GM12872 (cell line): ENCODE results near the gene PADI6.

Experiments used
- CTCF ChIP-seq: IDR thresholded peaks from 3 replicates; pipeline ENCODE4 v1.5.1; 2011; ENCODE audit warnings: low read depth, mild to moderate bottlenecking, low read length, moderate library complexity; ENCODE audit not compliant: insufficient read depth

The PADI6 gene

GRCh38 chr1:17397910-17398695, 26.1 kb downstream of the PADI6 start:
- TF ChIP-seq CTCF, result no peak

DNA sequence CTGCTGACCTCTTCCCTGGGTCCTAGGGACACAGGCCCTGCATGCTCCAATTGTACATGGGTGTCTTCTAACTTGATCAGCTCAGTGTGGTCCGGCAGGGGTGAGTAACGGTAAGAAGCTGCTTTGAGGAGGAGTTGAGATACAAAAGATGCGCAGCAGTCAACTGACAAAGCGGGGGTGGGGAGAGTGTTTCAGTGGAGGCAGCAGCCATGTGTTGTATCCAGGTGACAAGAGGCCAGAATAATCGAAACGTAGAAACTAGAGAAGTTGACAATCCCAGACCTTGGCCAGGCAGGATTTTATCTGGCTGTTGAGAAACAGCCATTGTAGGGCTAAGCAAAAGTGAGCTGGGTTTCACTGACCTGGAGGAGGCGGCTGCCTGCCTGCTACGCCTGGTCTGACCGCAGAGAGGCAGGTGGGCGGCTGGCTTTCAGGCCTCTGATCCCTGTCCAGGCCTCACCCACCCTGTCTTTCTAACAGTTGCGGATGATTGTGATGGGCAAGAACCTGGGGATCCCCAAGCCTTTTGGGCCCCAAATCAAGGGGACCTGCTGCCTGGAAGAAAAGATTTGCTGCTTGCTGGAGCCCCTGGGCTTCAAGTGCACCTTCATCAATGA, 28.8 kb downstream of the PADI6 start:
- no peak for TF ChIP-seq CTCF

DNA sequence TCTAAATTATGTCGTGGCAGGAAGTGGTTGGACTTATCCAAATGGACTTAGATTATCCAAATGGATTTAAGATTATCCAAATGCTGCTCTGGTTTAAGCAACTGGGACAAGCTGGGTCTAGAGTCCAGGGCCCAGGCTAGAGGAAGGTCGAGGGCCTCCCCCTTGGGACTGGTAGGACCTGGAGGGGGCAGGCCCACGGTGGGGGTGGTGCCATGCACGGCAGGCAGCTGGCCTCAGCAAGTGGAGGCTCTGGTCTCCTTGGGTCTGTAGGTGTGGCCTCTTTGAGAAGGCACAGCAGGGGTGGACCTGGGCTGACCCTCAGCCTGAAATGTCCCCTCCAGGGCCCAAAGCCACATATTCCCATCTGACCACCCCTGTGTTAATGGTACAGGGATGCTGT, 29.8 kb downstream of the PADI6 start:
- TF ChIP-seq CTCF, result no peak

DNA sequence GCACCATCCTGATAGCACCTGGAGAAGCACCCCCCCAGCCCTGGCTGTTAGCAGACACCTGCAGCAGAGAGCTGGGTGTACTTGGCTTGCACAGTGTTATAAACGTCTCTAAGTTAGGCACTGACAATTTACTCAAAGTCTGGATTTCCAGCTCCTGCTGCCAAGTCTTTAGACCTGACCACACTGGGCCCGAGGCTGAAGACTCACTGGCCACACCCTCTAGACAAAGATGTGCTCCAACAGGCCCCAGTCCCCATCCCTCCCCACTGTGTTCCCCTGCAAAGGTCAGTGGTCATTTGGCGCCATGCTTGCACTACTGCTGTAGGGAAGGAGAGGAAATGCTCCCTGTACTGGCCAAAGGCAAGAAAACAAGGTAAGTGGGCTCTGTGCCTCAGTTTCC, 31.1 kb downstream of the PADI6 start:
- no peak for TF ChIP-seq CTCF

DNA sequence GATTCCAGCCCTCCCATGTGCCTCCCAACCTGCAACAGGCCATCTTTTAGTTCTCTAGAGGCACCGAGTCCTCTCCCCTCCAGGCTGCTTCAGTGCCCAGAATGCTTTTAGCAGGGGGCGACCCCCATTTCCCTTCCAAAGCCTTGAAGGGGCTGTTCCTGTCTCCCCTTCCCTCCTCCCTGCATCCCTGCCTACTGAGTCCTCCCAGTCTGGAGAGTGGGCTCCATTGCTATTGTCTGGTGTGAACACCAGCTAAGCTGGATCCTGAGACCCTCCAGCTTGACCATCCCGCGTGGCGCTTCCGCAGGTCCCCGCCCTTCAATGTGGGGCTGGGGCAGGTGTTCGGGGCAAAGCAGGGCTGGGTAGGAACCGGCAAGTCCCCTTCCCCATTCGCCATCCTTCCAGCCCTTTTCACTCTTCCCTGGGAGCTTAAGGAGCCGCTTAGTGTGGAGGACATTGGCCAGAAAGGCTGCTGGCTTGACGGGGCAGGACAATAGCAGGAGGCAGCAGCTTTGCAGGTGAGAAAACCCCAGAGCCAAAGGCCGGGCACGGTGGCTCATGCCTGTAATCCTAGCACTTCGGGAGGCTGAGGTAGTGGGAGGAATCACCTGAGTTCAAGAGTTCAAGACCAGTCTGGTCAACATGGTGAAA, 32.2 kb downstream of the PADI6 start:
- TF ChIP-seq CTCF, result no peak

GRCh38 chr1:17404820-17405219, 32.8 kb downstream of the PADI6 start:
- TF ChIP-seq CTCF, result no peak

GRCh38 chr1:17405898-17406759, 34.1 kb downstream of the PADI6 start:
- peak; percentile 93 for TF ChIP-seq CTCF
